HUES6 (cell line): ENCODE results near the gene NDST3.

Experiments used
- H3K27ac ChIP-seq: 2 replicates; pipeline ENCODE4 v1.7.0; 2013; ENCODE audit warnings: low read depth, mild to moderate bottlenecking, low read length, inconsistent platforms
- H3K27me3 ChIP-seq: 2 replicates; pipeline ENCODE4 v1.6.1; 2013; ENCODE audit warnings: low read length; ENCODE audit not compliant: control insufficient read depth, insufficient read depth
- H3K36me3 ChIP-seq: 2 replicates; pipeline ENCODE4 v1.6.1; 2013; ENCODE audit warnings: low read length; ENCODE audit not compliant: control insufficient read depth, insufficient read depth
- H3K4me1 ChIP-seq: 2 replicates; pipeline ENCODE4 v1.6.1; 2013; ENCODE audit warnings: low read length; ENCODE audit not compliant: control insufficient read depth, insufficient read depth
- H3K4me3 ChIP-seq: 2 replicates; pipeline ENCODE4 v1.5.1; 2013; ENCODE audit warnings: low read depth, low read length
- H3K9ac ChIP-seq: one replicate; pipeline ENCODE4 v1.6.1; 2013; ENCODE audit warnings: mild to moderate bottlenecking, low read length
- H3K9me3 ChIP-seq: 2 replicates; pipeline ENCODE4 v1.6.1; 2013; ENCODE audit warnings: low read depth, low read length; ENCODE audit not compliant: control insufficient read depth, insufficient read depth

NDST3 gene

GRCh38 chr4:118177126-118177525 lies 142.8 kb downstream of the NDST3 start:
- Histone ChIP-seq H3K4me3 (no peak overlapping the region), H3K27me3 (no peaks in the 10 kb centered on the region), H3K9me3 (no peaks in the 10 kb centered on the region), H3K36me3 (no peaks in the 10 kb centered on the region), H3K4me1 (0 out of 2 replicates have a peak, but pooled peaks cover 5% of the 10 kb centered on the region), H3K9ac (no peak overlapping the region), H3K27ac (no peak overlapping the region)

GRCh38 chr4:118180776-118181175 lies 146.5 kb downstream of the NDST3 start:
- H3K27me3 ChIP-seq: no peaks in the 10 kb centered on the region
- no peaks in the 10 kb centered on the region for H3K9me3 ChIP-seq
- H3K9ac ChIP-seq: no peak overlapping the region
- H3K36me3 ChIP-seq: no peaks in the 10 kb centered on the region
- H3K4me3 ChIP-seq: no peak overlapping the region
- H3K27ac ChIP-seq: no peak overlapping the region
- 0 out of 2 replicates have a peak, but pooled peaks cover under 1% of the 10 kb centered on the region for H3K4me1 ChIP-seq

GRCh38 chr4:118190903-118191302 lies 156.6 kb downstream of the NDST3 start:
- no peaks in the 10 kb centered on the region for H3K27me3 ChIP-seq
- no peak overlapping the region for H3K9ac ChIP-seq
- H3K27ac ChIP-seq: peak overlapping the region; percentile 85
- no peaks in the 10 kb centered on the region for H3K36me3 ChIP-seq
- peaks cover 17% of the 10 kb centered on the region for H3K4me1 ChIP-seq
- no peak overlapping the region for H3K4me3 ChIP-seq
- peaks cover 15% of the 10 kb centered on the region for H3K9me3 ChIP-seq

GRCh38 chr4:118193421-118193820 lies 159.1 kb downstream of the NDST3 start:
- H3K27me3 ChIP-seq: no peaks in the 10 kb centered on the region
- peaks cover 19% of the 10 kb centered on the region for H3K9me3 ChIP-seq
- H3K27ac ChIP-seq: no peak overlapping the region
- no peak overlapping the region for H3K4me3 ChIP-seq
- no peak overlapping the region for H3K9ac ChIP-seq
- no peaks in the 10 kb centered on the region for H3K36me3 ChIP-seq
- H3K4me1 ChIP-seq: peaks cover 17% of the 10 kb centered on the region

- peaks cover 12% of the 10 kb centered on the region for H3K4me1 ChIP-seq
- no peak overlapping the region for H3K27ac ChIP-seq
- no peak overlapping the region for H3K9ac ChIP-seq
- peaks cover 23% of the 10 kb centered on the region for H3K9me3 ChIP-seq
- no peaks in the 10 kb centered on the region for H3K36me3 ChIP-seq
- H3K27me3 ChIP-seq: no peaks in the 10 kb centered on the region
- H3K4me3 ChIP-seq: no peak overlapping the region
These were observed 172.3 kb downstream of the NDST3 start for GRCh38 chr4:118206627-118207026.

- Histone ChIP-seq H3K36me3 (no peaks in the 10 kb centered on the region), H3K27me3 (no peaks in the 10 kb centered on the region), H3K4me3 (no peak overlapping the region), H3K9me3 (no peaks in the 10 kb centered on the region), H3K9ac (no peak overlapping the region), H3K4me1 (peaks cover 9% of the 10 kb centered on the region), H3K27ac (no peak overlapping the region)
These were observed 178.8 kb downstream of the NDST3 start for GRCh38 chr4:118213101-118213500.

GRCh38 chr4:118215826-118216225 lies 181.5 kb downstream of the NDST3 start:
- Histone ChIP-seq H3K4me3 (no peak overlapping the region), H3K27me3 (no peaks in the 10 kb centered on the region), H3K4me1 (no peaks in the 10 kb centered on the region), H3K9me3 (no peaks in the 10 kb centered on the region), H3K36me3 (no peaks in the 10 kb centered on the region), H3K27ac (no peak overlapping the region), H3K9ac (no peak overlapping the region)

GRCh38 chr4:118221227-118221800 lies 187.0 kb downstream of the NDST3 start:
- Histone ChIP-seq H3K9me3 (no peaks in the 10 kb centered on the region), H3K27ac (no peak overlapping the region), H3K4me1 (no peaks in the 10 kb centered on the region), H3K9ac (no peak overlapping the region), H3K4me3 (no peak overlapping the region), H3K27me3 (no peaks in the 10 kb centered on the region), H3K36me3 (no peaks in the 10 kb centered on the region)

- H3K9ac ChIP-seq: no peak overlapping the region
- H3K4me1 ChIP-seq: no peaks in the 10 kb centered on the region
- no peak overlapping the region for H3K4me3 ChIP-seq
- no peaks in the 10 kb centered on the region for H3K36me3 ChIP-seq
- no peaks in the 10 kb centered on the region for H3K27me3 ChIP-seq
- H3K27ac ChIP-seq: no peak overlapping the region
- H3K9me3 ChIP-seq: no peaks in the 10 kb centered on the region
These were observed 190.1 kb downstream of the NDST3 start for GRCh38 chr4:118224243-118224829.

- H3K27ac ChIP-seq: no peak overlapping the region
- no peaks in the 10 kb centered on the region for H3K4me1 ChIP-seq
- no peak overlapping the region for H3K4me3 ChIP-seq
- H3K9me3 ChIP-seq: no peaks in the 10 kb centered on the region
- H3K36me3 ChIP-seq: no peaks in the 10 kb centered on the region
- no peak overlapping the region for H3K9ac ChIP-seq
- H3K27me3 ChIP-seq: no peaks in the 10 kb centered on the region
These were observed 191.2 kb downstream of the NDST3 start for GRCh38 chr4:118225511-118225910.

GRCh38 chr4:118226311-118227010 lies 192.2 kb downstream of the NDST3 start:
- Histone ChIP-seq H3K9ac (no peak overlapping the region), H3K4me3 (no peak overlapping the region)

More at GRCh38 chr4:118226311-118227010, 192.2 kb downstream of the NDST3 start:
- Histone ChIP-seq H3K4me1 (no peaks in the 10 kb centered on the region), H3K9me3 (no peaks in the 10 kb centered on the region), H3K36me3 (no peaks in the 10 kb centered on the region), H3K27me3 (no peaks in the 10 kb centered on the region), H3K27ac (no peak overlapping the region)
